KMS-11 (cell line): ENCODE data around the gene LYPD1.
"Not testable (repeated sequence)": the region's sequence is repeated elsewhere in the genome, so short reads cannot be mapped to it uniquely, and the experiment has no call there.

Experiments used
- H2AFZ ChIP-seq: fragments of 200-600 bp; sonication (generic); 2 replicates; pipeline ENCODE4 v1.6.1; 2016; ENCODE audit warnings: antibody characterized with exemption, mixed run types, low read depth
- H3K27ac ChIP-seq: fragments of 200-600 bp; sonication (generic); 2 replicates; pipeline ENCODE4 v1.6.1; 2016; ENCODE audit warnings: mild to moderate bottlenecking, mixed run types
- H3K27me3 ChIP-seq: fragments of 200-600 bp; sonication (generic); 2 replicates; pipeline ENCODE4 v1.6.1; 2017; ENCODE audit warnings: mild to moderate bottlenecking, low read depth, mixed run types, moderate library complexity; ENCODE audit not compliant: insufficient read depth
- H3K36me3 ChIP-seq: fragments of 200-600 bp; sonication (generic); 2 replicates; pipeline ENCODE4 v1.6.1; 2017; ENCODE audit warnings: mild to moderate bottlenecking, mixed run types; ENCODE audit not compliant: insufficient read depth
- H3K4me1 ChIP-seq: fragments of 200-600 bp; sonication (generic); 2 replicates; pipeline ENCODE4 v1.6.1; 2016; ENCODE audit warnings: mild to moderate bottlenecking, low read depth, mixed run types; ENCODE audit not compliant: poor library complexity, severe bottlenecking
- H3K4me2 ChIP-seq: fragments of 200-600 bp; sonication (generic); 2 replicates; pipeline ENCODE4 v1.7.0; 2016; ENCODE audit warnings: mild to moderate bottlenecking, mixed run types
- H3K4me3 ChIP-seq: fragments of 200-600 bp; sonication (generic); IDR thresholded peaks from 2 replicates; pipeline ENCODE4 v1.6.1; 2017; ENCODE audit warnings: low read depth, low read length, mixed read lengths; ENCODE audit not compliant: insufficient read depth
- H3K79me2 ChIP-seq: fragments of 200-600 bp; sonication (generic); 2 replicates; pipeline ENCODE4 v1.6.1; 2016; ENCODE audit warnings: low read depth, mixed run types; ENCODE audit not compliant: insufficient read depth
- H3K9ac ChIP-seq: fragments of 200-600 bp; sonication (generic); 2 replicates; pipeline ENCODE4 v1.6.1; 2016; ENCODE audit warnings: mild to moderate bottlenecking, mixed run types
- H4K20me1 ChIP-seq: fragments of 200-600 bp; sonication (generic); 2 replicates; pipeline ENCODE4 v1.6.1; 2016; ENCODE audit warnings: mild to moderate bottlenecking, mixed run types; ENCODE audit not compliant: insufficient read depth
- TF ChIP-seq, protein P1 (sequence below): fragments of 200-600 bp; sonication (generic); conservative IDR thresholded peaks from 2 replicates; pipeline ENCODE4 v1.6.1; 2017; ENCODE audit warnings: low read depth, mild to moderate bottlenecking, antibody characterized with exemption, low read length, moderate library complexity, mixed read lengths

LYPD1 gene

GRCh38 chr2:132703396-132703795 is 33.4 kb upstream of the LYPD1 start:
- H2AFZ ChIP-seq = no peak overlapping the region
- H3K4me3 ChIP-seq = no peak overlapping the region
- H3K4me1 ChIP-seq = no peaks in the 10 kb centered on the region
- no peak overlapping the region for H3K27ac ChIP-seq
- TF ChIP-seq, protein P1, sequence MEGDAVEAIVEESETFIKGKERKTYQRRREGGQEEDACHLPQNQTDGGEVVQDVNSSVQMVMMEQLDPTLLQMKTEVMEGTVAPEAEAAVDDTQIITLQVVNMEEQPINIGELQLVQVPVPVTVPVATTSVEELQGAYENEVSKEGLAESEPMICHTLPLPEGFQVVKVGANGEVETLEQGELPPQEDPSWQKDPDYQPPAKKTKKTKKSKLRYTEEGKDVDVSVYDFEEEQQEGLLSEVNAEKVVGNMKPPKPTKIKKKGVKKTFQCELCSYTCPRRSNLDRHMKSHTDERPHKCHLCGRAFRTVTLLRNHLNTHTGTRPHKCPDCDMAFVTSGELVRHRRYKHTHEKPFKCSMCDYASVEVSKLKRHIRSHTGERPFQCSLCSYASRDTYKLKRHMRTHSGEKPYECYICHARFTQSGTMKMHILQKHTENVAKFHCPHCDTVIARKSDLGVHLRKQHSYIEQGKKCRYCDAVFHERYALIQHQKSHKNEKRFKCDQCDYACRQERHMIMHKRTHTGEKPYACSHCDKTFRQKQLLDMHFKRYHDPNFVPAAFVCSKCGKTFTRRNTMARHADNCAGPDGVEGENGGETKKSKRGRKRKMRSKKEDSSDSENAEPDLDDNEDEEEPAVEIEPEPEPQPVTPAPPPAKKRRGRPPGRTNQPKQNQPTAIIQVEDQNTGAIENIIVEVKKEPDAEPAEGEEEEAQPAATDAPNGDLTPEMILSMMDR = no peak
- no peak overlapping the region for H3K4me2 ChIP-seq
- H3K36me3 ChIP-seq = no peaks in the 10 kb centered on the region
- H4K20me1 ChIP-seq = no peaks in the 10 kb centered on the region
- H3K9ac ChIP-seq = no peak overlapping the region
- no peaks in the 10 kb centered on the region for H3K79me2 ChIP-seq
- H3K27me3 ChIP-seq = no peaks in the 10 kb centered on the region

GRCh38 chr2:132701810-132702209 is 31.8 kb upstream of the LYPD1 start:
- Histone ChIP-seq H3K36me3 (no peaks in the 10 kb centered on the region), H3K4me2 (no peak overlapping the region), H3K4me1 (no peaks in the 10 kb centered on the region), H2AFZ (no peak overlapping the region), H4K20me1 (no peaks in the 10 kb centered on the region), H3K27ac (no peak overlapping the region), H3K4me3 (no peak overlapping the region), H3K9ac (no peak overlapping the region), H3K79me2 (no peaks in the 10 kb centered on the region), H3K27me3 (no peaks in the 10 kb centered on the region)
- TF ChIP-seq, protein P1 = no peak

- H3K9ac ChIP-seq, H3K4me2 ChIP-seq, H4K20me1 ChIP-seq, H3K36me3 ChIP-seq, H3K27me3 ChIP-seq, H2AFZ ChIP-seq, H3K27ac ChIP-seq, H3K79me2 ChIP-seq, H3K4me3 ChIP-seq, H3K4me1 ChIP-seq: not testable (repeated sequence)
Observed at GRCh38 chr2:132699802-132700201, 29.8 kb upstream of the LYPD1 start.

DNA sequence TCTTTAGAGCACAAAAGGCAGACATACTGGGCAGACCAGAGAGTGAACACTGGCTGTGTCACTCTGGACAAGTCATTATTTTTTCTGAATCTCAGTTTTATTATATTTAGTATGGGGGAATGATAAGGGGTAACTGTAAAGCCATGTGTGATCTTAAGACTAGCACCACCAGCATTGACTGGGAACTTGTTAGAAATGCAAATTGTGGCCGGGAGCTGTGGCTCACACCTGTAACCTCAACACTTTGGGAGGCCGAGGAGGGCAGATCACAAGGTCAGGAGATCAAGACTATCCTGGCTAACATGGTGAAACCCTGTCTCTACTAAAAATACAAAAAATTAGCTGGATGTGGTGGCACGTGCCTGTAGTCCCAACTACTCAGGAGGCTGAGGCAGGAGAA is 28.3 kb upstream of the LYPD1 start:
- not testable (repeated sequence) for H3K9ac ChIP-seq, H3K79me2 ChIP-seq, H2AFZ ChIP-seq, H3K27ac ChIP-seq, H3K4me3 ChIP-seq, H4K20me1 ChIP-seq, H3K36me3 ChIP-seq, H3K4me1 ChIP-seq, H3K27me3 ChIP-seq, H3K4me2 ChIP-seq

DNA sequence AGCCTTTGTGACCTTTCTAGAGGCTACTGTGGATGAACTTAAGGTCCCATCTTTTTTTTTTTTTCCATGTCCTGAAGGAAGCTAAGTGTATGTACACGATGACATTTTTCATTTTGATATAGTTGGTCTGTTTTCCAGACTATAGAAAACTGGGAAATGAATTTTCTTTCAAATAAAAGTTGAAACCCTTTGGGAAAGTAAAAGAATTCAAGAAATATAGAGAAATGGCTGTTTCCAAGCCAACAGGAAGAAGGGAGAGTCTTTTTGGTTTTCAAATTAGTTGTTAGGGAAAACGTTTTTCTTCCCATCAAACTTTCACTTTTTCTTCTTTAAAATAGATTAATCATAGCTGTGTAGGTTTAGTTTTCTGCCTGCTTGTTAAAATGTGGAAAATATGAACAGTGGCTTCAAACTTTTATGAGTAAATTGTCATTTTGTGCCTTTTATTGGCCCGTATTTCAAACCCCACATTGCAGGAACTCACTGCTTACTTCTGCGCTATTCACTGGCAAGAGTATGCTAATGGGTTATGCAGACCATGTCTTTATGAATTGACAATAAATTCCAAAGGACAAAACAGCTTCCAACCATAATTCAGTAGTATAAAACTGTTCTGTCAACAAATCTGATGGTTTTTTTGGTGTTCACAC is 27.7 kb upstream of the LYPD1 start:
- H2AFZ ChIP-seq = no peak overlapping the region
- H3K36me3 ChIP-seq = no peaks in the 10 kb centered on the region
- H4K20me1 ChIP-seq = no peaks in the 10 kb centered on the region
- H3K79me2 ChIP-seq = no peaks in the 10 kb centered on the region
- no peak overlapping the region for H3K4me2 ChIP-seq
- TF ChIP-seq, protein P1 = no peak
- no peaks in the 10 kb centered on the region for H3K27me3 ChIP-seq
- H3K27ac ChIP-seq = no peak overlapping the region
- no peak overlapping the region for H3K9ac ChIP-seq
- H3K4me3 ChIP-seq = no peak overlapping the region
- no peaks in the 10 kb centered on the region for H3K4me1 ChIP-seq
